ENCODE data around the gene PSKH1.
A peak's percentile ranks its signal among the peaks of the same experiment; 100 is the strongest.

PSKH1 gene

DNA sequence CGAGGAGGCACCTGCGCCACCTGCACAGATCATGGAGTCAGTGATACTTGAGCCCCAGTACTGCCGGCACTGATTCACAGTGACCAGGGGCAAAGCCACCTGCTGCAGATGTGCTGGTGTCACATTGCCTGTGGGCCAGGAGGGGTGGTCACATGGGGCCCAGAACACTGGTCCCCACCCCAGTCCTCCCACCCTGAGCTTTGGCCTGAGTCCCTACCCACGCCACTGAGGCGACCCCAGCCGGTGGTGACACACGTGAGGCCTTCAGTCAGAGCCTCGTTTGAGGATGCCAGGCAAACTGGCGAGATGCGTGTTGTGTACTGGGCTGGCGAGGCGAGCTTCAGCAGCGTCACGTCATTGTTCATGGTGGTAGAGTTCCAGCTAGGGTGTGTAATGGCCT lies 37.1 kb downstream of the PSKH1 start:
- H3K27me3 ChIP-seq (replicated peaks) = no peaks in the 10 kb centered on the region
- no peak for DNase-seq
- H3K4me3 ChIP-seq (ENCODE audit: low read depth, low read length) = no peak overlapping the region
- no peak for TF ChIP-seq CTCF (IDR thresholded peaks at IDR 0.05; ENCODE audit: low read depth, low read length, missing control alignments)
- no peak overlapping the region for H3K27ac ChIP-seq
- H3K36me3 ChIP-seq (replicated peaks) = peaks cover 11% of the 10 kb centered on the region
- in situ Hi-C loops (cut with HindIII; ENCODE audit: low pct_ligation_motif_present, low sequenced_read_pairs) = no loop called here

DNA sequence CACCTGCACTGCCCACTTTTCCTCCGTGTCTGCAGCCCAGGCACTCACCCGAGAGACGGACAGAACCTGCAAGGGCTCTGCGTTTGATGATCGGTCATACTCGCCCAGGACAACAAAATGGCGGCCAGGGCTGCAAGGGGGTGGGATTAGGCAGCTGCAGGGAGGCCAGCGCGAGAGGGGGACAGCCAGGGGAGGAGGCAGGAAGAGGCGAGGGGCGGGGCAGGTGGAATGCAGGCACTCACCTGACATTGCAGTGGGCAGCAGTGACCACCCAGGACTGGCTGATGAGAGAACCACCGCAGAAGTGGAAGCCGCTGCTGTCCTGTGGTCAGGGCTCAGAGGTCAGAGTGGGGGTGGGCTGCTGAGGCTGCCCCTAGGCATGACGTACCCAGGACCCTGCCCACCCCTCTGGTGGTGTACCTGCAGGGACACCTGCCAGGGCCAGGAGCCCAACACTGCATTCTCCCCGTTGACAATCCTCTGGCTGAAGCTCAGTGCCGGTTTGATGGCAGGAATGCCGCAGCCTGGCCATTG lies 37.7 kb downstream of the PSKH1 start:
- in situ Hi-C loops (cut with HindIII; ENCODE audit: low pct_ligation_motif_present, low sequenced_read_pairs) = no loop called here
- H3K36me3 ChIP-seq (replicated peaks) = peaks cover 11% of the 10 kb centered on the region
- no peak for TF ChIP-seq CTCF (IDR thresholded peaks at IDR 0.05; ENCODE audit: low read depth, low read length, missing control alignments)
- DNase-seq = no peak
- H3K4me3 ChIP-seq (ENCODE audit: low read depth, low read length) = no peak overlapping the region
- H3K27me3 ChIP-seq (replicated peaks) = no peaks in the 10 kb centered on the region
- no peak overlapping the region for H3K27ac ChIP-seq

- Histone ChIP-seq H3K36me3 (replicated peaks) (peaks cover 11% of the 10 kb centered on the region), H3K27me3 (replicated peaks) (no peaks in the 10 kb centered on the region), H3K27ac (no peak within 1 kb of the TSS), H3K4me3 (ENCODE audit: low read depth, low read length) (no peak within 1 kb of the TSS)
- in situ Hi-C loops (cut with HindIII; ENCODE audit: low pct_ligation_motif_present, low sequenced_read_pairs) = no loop called here
- no peak for DNase-seq
- TF ChIP-seq CTCF (IDR thresholded peaks at IDR 0.05; ENCODE audit: low read depth, low read length, missing control alignments) = peak; percentile 40
These were observed 38.8 kb downstream of the PSKH1 start, which contains the start of gene CTRL for GRCh38 chr16:67931712-67932461. TSS of gene CTRL (minus strand) at chr16:67931862. CDS start at chr16:67931852, 10 bp downstream.

DNA sequence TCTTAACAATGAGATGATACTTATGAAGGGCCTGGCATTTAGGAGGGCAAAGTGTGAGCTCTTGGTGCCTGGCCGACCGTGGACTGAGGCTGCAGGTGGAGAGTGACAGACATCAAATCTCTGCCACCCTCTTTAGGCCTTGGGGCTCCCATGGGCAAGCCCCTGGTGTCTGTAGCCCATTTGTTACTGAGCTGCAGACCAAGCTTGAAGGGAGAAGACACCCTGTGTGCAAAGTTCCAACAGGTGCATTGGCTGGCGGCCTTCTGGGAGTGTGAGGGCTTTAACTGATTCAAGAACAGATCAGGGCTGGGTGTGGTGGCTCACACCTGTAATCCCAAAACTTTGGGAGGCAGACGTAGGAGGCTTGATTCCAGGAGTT lies 39.4 kb downstream of the PSKH1 start:
- peaks cover 11% of the 10 kb centered on the region for H3K36me3 ChIP-seq (replicated peaks)
- no peak for TF ChIP-seq CTCF (IDR thresholded peaks at IDR 0.05; ENCODE audit: low read depth, low read length, missing control alignments)
- no peak for DNase-seq
- no peaks in the 10 kb centered on the region for H3K27me3 ChIP-seq (replicated peaks)
- no peak overlapping the region for H3K4me3 ChIP-seq (ENCODE audit: low read depth, low read length)
- H3K27ac ChIP-seq = no peak overlapping the region
- in situ Hi-C loops (cut with HindIII; ENCODE audit: low pct_ligation_motif_present, low sequenced_read_pairs) = no loop called here

- in situ Hi-C loops (cut with HindIII; ENCODE audit: low pct_ligation_motif_present, low sequenced_read_pairs) = no loop called here
- peaks cover 8% of the 10 kb centered on the region for H3K36me3 ChIP-seq (replicated peaks)
These were observed 40.8 kb downstream of the PSKH1 start for GRCh38 chr16:67933805-67934204.

More at GRCh38 chr16:67933805-67934204, 40.8 kb downstream of the PSKH1 start:
- Histone ChIP-seq H3K4me3 (ENCODE audit: low read depth, low read length) (no peak overlapping the region), H3K27me3 (replicated peaks) (no peaks in the 10 kb centered on the region), H3K27ac (no peak overlapping the region)
- no peak for TF ChIP-seq CTCF (IDR thresholded peaks at IDR 0.05; ENCODE audit: low read depth, low read length, missing control alignments)
- no peak for DNase-seq

Data from brain microvascular endothelial cell (primary cell).